ENCODE results near the gene ARHGAP27.

DNA sequence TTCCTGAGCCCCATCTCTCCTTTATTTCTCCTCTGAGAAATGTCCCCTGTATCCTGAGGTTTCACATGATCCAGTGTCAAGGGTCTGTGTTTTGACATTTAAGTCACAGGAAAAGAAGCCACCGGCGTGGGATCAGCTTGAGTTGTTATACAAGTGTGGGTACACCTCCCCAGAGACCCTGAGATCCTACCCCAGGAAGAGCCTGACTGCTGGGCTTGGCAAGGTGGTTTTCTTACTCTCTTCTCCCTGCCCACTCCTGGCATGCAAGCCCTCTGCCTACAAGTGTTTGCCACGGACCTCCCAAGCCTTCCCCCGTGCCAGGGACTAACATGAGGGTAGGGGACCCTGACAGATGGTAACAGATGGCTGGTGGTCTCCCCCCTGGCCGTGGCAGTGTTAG is 2.8 kb upstream of the ARHGAP27 start:
- TF ChIP-seq POLR2A (IDR thresholded peaks at IDR 0.05; ENCODE audit: low read depth, low read length), result no peak
- TF ChIP-seq POLR2AphosphoS5 (IDR thresholded peaks at IDR 0.05; ENCODE audit: low read depth, low read length), result no peak
- TF ChIP-seq TAF1 (IDR thresholded peaks at IDR 0.05; ENCODE audit: low read depth, low read length), result no peak
- no peak for TF ChIP-seq PAX5 (IDR thresholded peaks at IDR 0.05; ENCODE audit: insufficient read depth, low read length, severe bottlenecking)

All from GM12891 (cell line).